Breast epithelium (tissue), 4 donors: Measurements from ENCODE around the gene VPS13D. TPM values are rescaled to one million over a fixed set of nuclear protein-coding genes. Genes with fewer than 3 reads are reported as not detected.

Experiments
- DNase-seq, 2 donors: peaks; one replicate each; pipeline ENCODE4 v3.0.0-alpha.2; 2019; ENCODE audit warnings: low spot score in 2 of 2
- H3K27ac ChIP-seq, 2 donors: fragments of 200-600 bp; sonication (generic) in 1 of 2; one replicate each; pipeline ENCODE4 v1.5.1; 2016 to 2019; ENCODE audit warnings: mild to moderate bottlenecking in 1 of 2
- H3K27me3 ChIP-seq, 2 donors: fragments of 200-600 bp; sonication (generic) in 1 of 2; one replicate each; pipeline versions ENCODE4 v1.5.1 to v1.6.0; 2017 to 2019; ENCODE audit warnings: control low read depth in 1 of 2, mild to moderate bottlenecking in 1 of 2
- H3K36me3 ChIP-seq: fragments of 200-600 bp; one replicate; pipeline ENCODE4 v1.5.1; 2019
- H3K4me1 ChIP-seq, 2 donors: fragments of 200-600 bp; sonication (generic); one replicate each; pipeline ENCODE4 v1.5.1; 2016 to 2019; ENCODE audit warnings: control low read depth in 1 of 2
- H3K4me3 ChIP-seq, 3 donors: fragments of 200-600 bp; sonication (generic); 1 replicate in 2 of 3; 2 replicates in 1 of 3; pipeline ENCODE4 v1.5.1; 2016 to 2019; ENCODE audit warnings: mild to moderate bottlenecking in 3 of 3, moderate library complexity in 2 of 3
- H3K9me3 ChIP-seq, 2 donors: fragments of 200-600 bp; sonication (generic) in 1 of 2; one replicate each; pipeline ENCODE4 v1.5.1; 2016 to 2019; ENCODE audit warnings: control low read depth in 1 of 2
- CTCF ChIP-seq, 3 donors: fragments of 450-650 bp; IDR thresholded peaks; one replicate each; pipeline ENCODE4 v1.5.1; 2016 to 2017; ENCODE audit warnings: antibody characterized with exemption in 3 of 3, mild to moderate bottlenecking in 3 of 3, moderate library complexity in 3 of 3
- POLR2A ChIP-seq: fragments of 450-650 bp; IDR thresholded peaks from one replicate; pipeline ENCODE4 v1.6.1; 2016; ENCODE audit warnings: antibody characterized with exemption, mild to moderate bottlenecking, moderate library complexity
- POLR2AphosphoS5 ChIP-seq, 3 donors: sonication (generic); formaldehyde crosslinking; IDR thresholded peaks; one replicate each; pipeline ENCODE4 v1.6.1; 2017; ENCODE audit warnings: antibody characterized with exemption in 3 of 3
- intact Hi-C: fragments of 100-400 bp; cut with DNase I; formaldehyde crosslinking; loops from one replicate; pipeline ENCODE4 v1.15.1; 2023; ENCODE audit warnings: low total_unique reads
- total RNA-seq, 3 donors: library from RNA; depleted of rRNA; stranded (reverse); fragments of >200 nt; gene quantifications; one replicate each; pipeline ENCODE4 v1.1.0, GENCODE V29; 2016

VPS13D gene
- total RNA-seq, 3 donors from 2014 or later = 73.9 to 115 (median 96.4) TPM

GRCh38 chr1:12486059-12486341 lies 256.2 kb downstream of the VPS13D start:
- no peak for DNase-seq
- TF ChIP-seq CTCF (IDR thresholded peaks at IDR 0.05) (no peak), POLR2A (no peak), POLR2AphosphoS5 (IDR thresholded peaks at IDR 0.05) (no peak)
- H3K36me3 ChIP-seq = no peaks in the 10 kb centered on the region
- no peak overlapping the region for H3K4me3 ChIP-seq
- peak overlapping the region; percentile 61 to 69 for H3K27ac ChIP-seq
- no peaks in the 10 kb centered on the region for H3K9me3 ChIP-seq
- no peaks in the 10 kb centered on the region for H3K27me3 ChIP-seq
- intact Hi-C loops = no loop called here
- peaks cover 7 to 9% of the 10 kb centered on the region in 2 donors for H3K4me1 ChIP-seq

GRCh38 chr1:12486401-12487005 lies 256.7 kb downstream of the VPS13D start:
- no peak for DNase-seq
- H3K36me3 ChIP-seq = no peaks in the 10 kb centered on the region
- peaks cover 6 to 7% of the 10 kb centered on the region in 2 donors for H3K4me1 ChIP-seq
- H3K27me3 ChIP-seq = no peaks in the 10 kb centered on the region
- intact Hi-C loops = no loop called here
- no peak for TF ChIP-seq CTCF (IDR thresholded peaks at IDR 0.05)
- TF ChIP-seq POLR2A = no peak
- TF ChIP-seq POLR2AphosphoS5 (IDR thresholded peaks at IDR 0.05) = no peak
- no peak overlapping the region for H3K4me3 ChIP-seq
- H3K9me3 ChIP-seq = no peaks in the 10 kb centered on the region
- H3K27ac ChIP-seq = peak overlapping the region; percentile 61 to 69

- Histone ChIP-seq H3K9me3 (no peaks in the 10 kb centered on the region), H3K27me3 (no peaks in the 10 kb centered on the region), H3K36me3 (no peaks in the 10 kb centered on the region), H3K4me3 (no peak overlapping the region), H3K4me1 (peaks cover 6 to 7% of the 10 kb centered on the region in 2 donors), H3K27ac (no peak overlapping the region)
- DNase-seq = no peak
- intact Hi-C loops = no loop called here
- TF ChIP-seq POLR2A (no peak), CTCF (IDR thresholded peaks at IDR 0.05) (no peak), POLR2AphosphoS5 (IDR thresholded peaks at IDR 0.05) (no peak)
Measured at GRCh38 chr1:12487520-12487919, 257.7 kb downstream of the VPS13D start.

- intact Hi-C loops = no loop called here
- TF ChIP-seq POLR2AphosphoS5 (IDR thresholded peaks at IDR 0.05) (no peak), CTCF (IDR thresholded peaks at IDR 0.05) (no peak), POLR2A (no peak)
- Histone ChIP-seq H3K9me3 (no peaks in the 10 kb centered on the region), H3K27me3 (no peaks in the 10 kb centered on the region), H3K36me3 (no peaks in the 10 kb centered on the region), H3K4me1 (peaks cover 6 to 7% of the 10 kb centered on the region in 2 donors), H3K27ac (no peak overlapping the region), H3K4me3 (no peak overlapping the region)
- no peak for DNase-seq
Measured at GRCh38 chr1:12488666-12489354, 259.0 kb downstream of the VPS13D start.

GRCh38 chr1:12490532-12491142 lies 260.8 kb downstream of the VPS13D start:
- H3K36me3 ChIP-seq = no peaks in the 10 kb centered on the region
- intact Hi-C loops = no loop called here
- no peak overlapping the region for H3K4me3 ChIP-seq
- no peak for TF ChIP-seq POLR2A
- TF ChIP-seq CTCF (IDR thresholded peaks at IDR 0.05) = no peak
- TF ChIP-seq POLR2AphosphoS5 (IDR thresholded peaks at IDR 0.05) = no peak
- no peaks in the 10 kb centered on the region for H3K27me3 ChIP-seq
- no peaks in the 10 kb centered on the region for H3K9me3 ChIP-seq
- DNase-seq = no peak
- H3K4me1 ChIP-seq = peaks cover 5 to 6% of the 10 kb centered on the region in 2 donors
- no peak overlapping the region for H3K27ac ChIP-seq
